ENCODE results near the gene LZIC. TPM values are rescaled to one million over a fixed set of nuclear protein-coding genes. Genes with fewer than 3 reads are reported as not detected.

The LZIC gene
- total RNA-seq, 4 donors from 2014 or later, result 15.1 to 31.8 (median 19.9) TPM

GRCh38 chr1:9912264-9912936, 30.8 kb downstream of the LZIC start:
- no peak for TF ChIP-seq CTCF (IDR thresholded peaks at IDR 0.05)
- no peak for DNase-seq (ENCODE audit: low spot score)
- no peak for ATAC-seq (ENCODE audit: low FRiP score)

GRCh38 chr1:9910423-9911178, 32.6 kb downstream of the LZIC start:
- DNase-seq (ENCODE audit: low spot score), result peak; percentile 99
- TF ChIP-seq CTCF (IDR thresholded peaks at IDR 0.05), result no peak
- ATAC-seq (ENCODE audit: low FRiP score), result peak; percentile 99

GRCh38 chr1:9910076-9910422, 33.1 kb downstream of the LZIC start, which contains the start of gene CTNNBIP1:
TSS of gene CTNNBIP1 (minus strand) at chr1:9910269. CDS start at chr1:9872064, 38,205 bp downstream.
- ATAC-seq (ENCODE audit: low FRiP score) (peak; percentile 94), DNase-seq (ENCODE audit: low spot score) (no peak)
- no peak for TF ChIP-seq CTCF (IDR thresholded peaks at IDR 0.05)

- peak; percentile 1 for ATAC-seq (ENCODE audit: low FRiP score)
- no peak for TF ChIP-seq CTCF (IDR thresholded peaks at IDR 0.05)
- DNase-seq (ENCODE audit: low spot score), result no peak
These were observed 33.8 kb downstream of the LZIC start for GRCh38 chr1:9909234-9910046.

GRCh38 chr1:9908871-9909233, 34.3 kb downstream of the LZIC start:
- DNase-seq (ENCODE audit: low spot score) (no peak), ATAC-seq (ENCODE audit: low FRiP score) (no peak)
- no peak for TF ChIP-seq CTCF (IDR thresholded peaks at IDR 0.05)

GRCh38 chr1:9907441-9907840, 35.8 kb downstream of the LZIC start:
- TF ChIP-seq CTCF (IDR thresholded peaks at IDR 0.05), result no peak
- no peak for DNase-seq (ENCODE audit: low spot score)
- ATAC-seq (ENCODE audit: low FRiP score), result no peak
